Peyer's patch (tissue), 4 donors: ENCODE data around the gene CD68. TPM values are rescaled to one million over a fixed set of nuclear protein-coding genes. Genes with fewer than 3 reads are reported as not detected.
"Not testable (repeated sequence)": the region's sequence is repeated elsewhere in the genome, so short reads cannot be mapped to it uniquely, and the experiment has no call there.

ENCODE experiments used
- DNase-seq, 3 donors: peaks; one replicate each; pipeline ENCODE4 v3.0.0-alpha.2; 2017 to 2019
- H3K27ac ChIP-seq, 4 donors: fragments of 200-600 bp; sonication (generic); one replicate each; pipeline ENCODE4 v1.5.1; 2016 to 2019
- H3K27me3 ChIP-seq, 2 donors: fragments of 200-600 bp; sonication (generic); one replicate each; pipeline ENCODE4 v1.5.1; 2019
- H3K36me3 ChIP-seq, 3 donors: fragments of 200-600 bp; sonication (generic); one replicate each; pipeline ENCODE4 v1.5.1; 2016 to 2019
- H3K4me1 ChIP-seq, 4 donors: fragments of 200-600 bp; sonication (generic); one replicate each; pipeline ENCODE4 v1.5.1; 2016 to 2019
- H3K4me3 ChIP-seq, 4 donors: fragments of 200-600 bp; sonication (generic); 1 replicate in 3 of 4; 2 replicates in 1 of 4; pipeline ENCODE4 v1.5.1; 2016 to 2019; ENCODE audit warnings: mild to moderate bottlenecking in 1 of 4
- H3K9me3 ChIP-seq, 4 donors: fragments of 200-600 bp; sonication (generic); one replicate each; pipeline ENCODE4 v1.5.1; 2016 to 2019; ENCODE audit warnings: mild to moderate bottlenecking in 1 of 4
- CTCF ChIP-seq, 6 experiments: fragments of 450-650 bp in 4 of 6; fragments of 200-600 bp in 2 of 6; sonication (generic) in 1 of 6; IDR thresholded peaks; one replicate each; pipeline ENCODE4 v1.5.1; 2017 to 2019; ENCODE audit warnings: antibody characterized with exemption in 6 of 6, mild to moderate bottlenecking in 3 of 6, moderate library complexity in 1 of 6
- POLR2A ChIP-seq, 2 donors: fragments of 450-650 bp; IDR thresholded peaks; one replicate each; pipeline ENCODE4 v1.5.1; 2017; ENCODE audit warnings: antibody characterized with exemption in 2 of 2, mild to moderate bottlenecking in 2 of 2, moderate library complexity in 2 of 2
- total RNA-seq, 4 donors: library from RNA; depleted of rRNA; stranded (reverse); fragments of >200 nt; gene quantifications; one replicate each; pipeline ENCODE4 v1.1.0, GENCODE V29; 2016

CD68 gene
- total RNA-seq, 4 donors from 2014 or later: 42.1 to 149 (median 124) TPM

DNA sequence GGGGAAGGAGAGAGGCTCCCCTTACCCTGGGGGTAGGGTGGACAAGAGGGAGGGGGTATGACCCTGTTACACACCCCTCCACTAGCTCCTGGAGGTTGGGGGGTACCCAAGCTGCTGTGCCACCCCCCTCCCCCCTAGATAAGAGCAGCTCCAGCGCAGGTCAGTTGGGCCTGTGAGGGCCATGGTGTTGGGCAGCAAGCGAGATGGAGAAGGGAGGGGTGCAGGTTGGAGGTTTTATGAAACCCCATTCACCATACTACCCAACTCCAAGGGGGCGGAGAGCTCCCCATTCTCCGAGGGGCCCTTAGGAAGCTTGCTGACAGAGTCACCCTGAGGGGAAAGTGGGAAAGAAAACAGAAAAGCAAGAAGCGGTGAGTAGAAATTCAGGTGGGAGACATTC, 12.2 kb downstream of the CD68 start:
- no peak overlapping the region for H3K27ac ChIP-seq
- DNase-seq: no peak
- peaks cover 0 to 70% (median 0%) of the 10 kb centered on the region in 3 donors for H3K36me3 ChIP-seq

DNA sequence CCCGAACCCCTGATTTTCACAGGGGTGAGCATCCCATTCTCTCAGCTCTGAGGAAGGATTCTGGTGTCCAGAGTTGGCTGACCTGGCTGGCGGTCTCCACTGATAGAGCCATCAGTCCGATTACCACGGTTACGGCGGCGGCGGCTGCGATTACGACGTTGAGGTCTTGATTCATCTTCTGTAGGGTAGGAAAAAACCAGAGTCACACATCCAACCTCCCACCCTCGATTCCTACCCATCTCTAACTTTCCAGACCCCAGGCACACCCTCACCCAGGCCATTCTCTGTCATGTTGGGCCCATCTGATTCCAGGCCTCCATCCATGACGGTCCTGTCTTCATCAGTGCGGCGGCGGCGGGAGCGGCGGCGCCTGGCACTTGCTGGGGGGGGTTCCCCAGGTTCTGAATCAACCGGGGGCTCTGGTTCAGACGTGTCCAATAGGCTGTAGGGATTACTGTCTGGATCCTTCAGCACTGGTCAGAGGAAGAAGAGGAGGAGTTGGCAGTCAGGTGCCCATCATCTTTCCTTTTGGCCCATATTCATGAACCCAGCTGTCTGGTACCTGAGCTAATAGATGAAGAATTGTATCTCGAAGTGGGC, 13.1 kb downstream of the CD68 start:
- peaks cover 0 to 16% (median 1%) of the 10 kb centered on the region in 4 donors for H3K4me1 ChIP-seq
- no peak for DNase-seq
- H3K27ac ChIP-seq: no peak overlapping the region
- peaks cover 0 to 74% (median 0%) of the 10 kb centered on the region in 3 donors for H3K36me3 ChIP-seq
- H3K4me3 ChIP-seq: no peak overlapping the region
- H3K27me3 ChIP-seq: no peaks in the 10 kb centered on the region
- TF ChIP-seq POLR2A (IDR thresholded peaks at IDR 0.05): no peak
- no peak for TF ChIP-seq CTCF (IDR thresholded peaks at IDR 0.05)
- H3K9me3 ChIP-seq: no peaks in the 10 kb centered on the region

More for the DNA sequence above, 12.2 kb downstream of the CD68 start:
- no peaks in the 10 kb centered on the region for H3K27me3 ChIP-seq
- H3K4me1 ChIP-seq: peaks cover 0 to 9% (median 1%) of the 10 kb centered on the region in 4 donors
- no peaks in the 10 kb centered on the region for H3K9me3 ChIP-seq
- TF ChIP-seq CTCF (IDR thresholded peaks at IDR 0.05): no peak
- no peak for TF ChIP-seq POLR2A (IDR thresholded peaks at IDR 0.05)
- no peak overlapping the region for H3K4me3 ChIP-seq

GRCh38 chr17:7593296-7593695, 13.9 kb downstream of the CD68 start:
- H3K36me3 ChIP-seq: peaks cover 0 to 71% (median 0%) of the 10 kb centered on the region in 3 donors
- H3K27me3 ChIP-seq: no peaks in the 10 kb centered on the region
- H3K27ac ChIP-seq: no peak overlapping the region
- H3K9me3 ChIP-seq: no peaks in the 10 kb centered on the region
- DNase-seq: no peak
- no peak overlapping the region for H3K4me3 ChIP-seq
- H3K4me1 ChIP-seq: peaks cover 0 to 16% (median 1%) of the 10 kb centered on the region in 4 donors
- TF ChIP-seq CTCF (IDR thresholded peaks at IDR 0.05): no peak
- no peak for TF ChIP-seq POLR2A (IDR thresholded peaks at IDR 0.05)

DNA sequence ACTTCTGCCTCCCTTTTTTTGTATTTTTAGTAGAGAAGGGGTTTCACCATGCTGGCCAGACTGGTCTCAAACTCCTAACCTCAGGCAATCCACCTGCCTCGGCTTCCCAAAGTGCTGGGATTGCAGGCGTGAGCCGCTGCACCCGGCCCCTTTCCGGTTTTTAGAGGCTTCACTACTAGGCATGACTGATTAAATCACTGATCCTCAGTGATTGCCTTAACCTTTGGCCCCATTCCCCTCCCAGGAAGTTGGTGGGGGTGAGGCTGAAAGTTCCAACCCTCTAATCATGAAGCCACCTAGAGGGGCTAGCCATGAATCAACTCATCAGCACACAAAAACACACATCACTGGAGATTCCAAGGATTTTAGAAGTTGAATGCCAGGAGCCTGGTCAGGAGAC, 18.1 kb downstream of the CD68 start:
- not testable (repeated sequence) for H3K4me3 ChIP-seq, H3K4me1 ChIP-seq, DNase-seq, H3K27ac ChIP-seq, H3K9me3 ChIP-seq, H3K27me3 ChIP-seq
- H3K36me3 ChIP-seq: peaks cover 0 to 96% (median 0%) of the 10 kb centered on the region in 3 donors

- Histone ChIP-seq H3K4me1 (peaks cover 0 to 6% (median 0%) of the 10 kb centered on the region in 4 donors), H3K4me3 (no peak overlapping the region), H3K27me3 (no peaks in the 10 kb centered on the region), H3K9me3 (no peaks in the 10 kb centered on the region), H3K36me3 (peaks cover 0 to 53% (median 0%) of the 10 kb centered on the region in 3 donors), H3K27ac (no peak overlapping the region)
- no peak for DNase-seq
- TF ChIP-seq POLR2A (IDR thresholded peaks at IDR 0.05) (no peak), CTCF (IDR thresholded peaks at IDR 0.05) (no peak)
Measured at GRCh38 chr17:7606280-7606679, 26.8 kb downstream of the CD68 start.

GRCh38 chr17:7610641-7611040, 31.2 kb downstream of the CD68 start:
- Histone ChIP-seq H3K4me1 (peaks cover 0 to 31% (median 10%) of the 10 kb centered on the region in 4 donors), H3K36me3 (peaks cover 0 to 15% (median 0%) of the 10 kb centered on the region in 3 donors), H3K27ac (no peak overlapping the region), H3K4me3 (no peak overlapping the region), H3K9me3 (no peaks in the 10 kb centered on the region), H3K27me3 (no peaks in the 10 kb centered on the region)
- no peak for DNase-seq
- TF ChIP-seq POLR2A (IDR thresholded peaks at IDR 0.05) (no peak), CTCF (IDR thresholded peaks at IDR 0.05) (no peak)
